GM18499 (cell line): ENCODE data around the gene NLRP6.

Source experiments
- ATAC-seq: cut with Tn5 transposase; IDR thresholded peaks from one replicate; pipeline ENCODE4 v1.9.1; 2021; ENCODE audit warnings: moderate number of reproducible peaks; ENCODE audit not compliant: insufficient read depth, unreplicated experiment

The NLRP6 gene

DNA sequence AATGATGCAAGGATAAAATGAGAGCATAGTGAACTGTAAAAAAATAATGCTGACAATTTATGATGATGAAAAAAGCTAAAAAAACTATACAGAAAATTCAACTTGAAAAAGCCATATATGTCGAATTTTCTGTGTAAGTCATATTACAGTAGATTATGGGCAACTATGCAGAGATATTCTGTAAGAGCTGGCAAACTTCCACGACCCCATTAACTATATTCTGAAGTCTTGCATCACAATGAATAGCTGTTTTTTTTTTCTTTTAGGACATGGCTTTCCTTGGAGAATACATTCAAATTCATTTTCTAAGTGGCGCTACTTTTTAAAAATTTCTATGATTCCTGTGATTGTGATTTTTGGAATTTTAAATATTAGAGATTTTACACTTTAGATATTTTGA is 23.0 kb upstream of the NLRP6 start:
- ATAC-seq = no peak

DNA sequence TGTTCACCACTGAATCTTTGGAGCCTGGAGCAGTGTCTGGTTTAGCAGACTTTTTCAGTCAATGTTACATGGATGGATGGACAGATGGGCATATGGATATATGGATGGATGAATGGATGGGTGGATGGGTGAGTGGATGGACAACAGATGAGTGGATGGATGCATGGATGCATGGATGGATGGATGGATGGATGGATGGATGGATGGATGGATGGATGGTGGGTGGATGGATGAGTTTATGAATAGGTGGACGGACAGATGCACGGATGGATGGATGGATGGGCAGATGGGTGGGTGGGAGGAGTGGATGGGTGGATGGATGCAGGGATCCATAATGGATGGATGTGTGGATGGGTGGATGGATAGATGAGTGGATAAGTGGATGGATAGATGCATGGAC is 22.4 kb upstream of the NLRP6 start:
- ATAC-seq = no peak

GRCh38 chr11:256952-257737 is 21.1 kb upstream of the NLRP6 start:
- no peak for ATAC-seq

DNA sequence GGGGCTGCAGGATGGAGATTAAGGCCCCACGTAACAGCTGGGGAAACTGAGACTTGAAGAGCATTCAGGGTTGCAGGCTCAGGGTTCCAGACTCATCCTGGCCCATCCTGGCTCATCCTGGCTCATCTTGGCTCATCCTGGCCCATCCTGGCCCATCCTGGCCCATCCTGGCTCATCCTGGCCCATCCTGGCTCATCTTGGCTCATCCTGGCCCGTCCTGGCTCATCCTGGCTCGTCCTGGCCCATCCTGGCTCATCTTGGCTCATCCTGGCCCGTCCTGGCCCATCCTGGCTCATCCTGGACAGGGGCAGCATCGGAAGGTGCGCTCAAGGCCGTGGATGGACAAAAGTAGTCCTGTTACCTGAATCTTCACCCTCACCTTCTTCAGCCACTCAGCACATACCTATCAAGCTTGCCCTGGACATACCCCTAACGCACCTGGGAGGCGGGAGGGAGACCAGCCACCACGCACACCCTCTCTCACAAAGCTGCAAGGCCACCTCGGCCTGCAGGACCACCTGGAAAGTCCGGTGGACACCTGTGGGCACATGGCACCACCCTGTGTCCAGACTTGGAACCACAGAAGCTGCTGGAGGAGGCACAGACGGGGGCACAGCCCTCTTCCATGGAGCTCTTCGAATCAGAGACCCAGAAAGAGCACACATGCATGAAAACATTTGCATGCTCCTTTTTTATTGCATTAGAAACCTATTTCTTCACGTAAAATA is 20.3 kb upstream of the NLRP6 start:
- no peak for ATAC-seq

GRCh38 chr11:259413-259812 is 18.8 kb upstream of the NLRP6 start:
- ATAC-seq = no peak

- ATAC-seq = no peak
Measured at GRCh38 chr11:261624-262023, 16.6 kb upstream of the NLRP6 start.

- no peak for ATAC-seq
Measured at GRCh38 chr11:266676-267439, 11.3 kb upstream of the NLRP6 start.

DNA sequence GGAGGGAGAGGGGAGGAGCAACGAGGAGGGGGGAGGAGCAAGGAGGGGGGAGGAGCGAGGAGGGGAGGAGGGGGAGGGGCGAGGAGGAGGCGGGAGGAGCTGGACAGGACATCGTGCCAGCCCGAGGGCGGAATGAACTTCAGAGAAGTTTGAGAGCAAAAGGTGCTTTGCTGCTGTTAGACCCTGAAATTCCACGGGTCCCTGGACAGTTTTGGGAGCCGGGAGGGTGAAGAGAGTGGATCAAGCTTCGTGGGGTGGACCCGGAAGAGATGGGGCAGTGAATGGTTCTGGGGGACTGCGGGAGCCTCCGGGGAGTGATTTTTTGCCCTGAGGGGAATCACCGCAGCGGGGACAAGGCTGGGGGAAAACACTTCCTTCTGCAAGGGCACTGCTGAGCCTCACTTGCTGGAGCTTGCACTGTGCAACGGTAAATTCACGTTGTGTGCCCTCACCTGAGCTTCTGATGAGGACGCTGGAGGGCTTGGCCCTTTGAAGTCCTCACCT is 10.7 kb upstream of the NLRP6 start:
- ATAC-seq = no peak

GRCh38 chr11:268716-269145 is 9.5 kb upstream of the NLRP6 start:
- ATAC-seq = peak; percentile 18

DNA sequence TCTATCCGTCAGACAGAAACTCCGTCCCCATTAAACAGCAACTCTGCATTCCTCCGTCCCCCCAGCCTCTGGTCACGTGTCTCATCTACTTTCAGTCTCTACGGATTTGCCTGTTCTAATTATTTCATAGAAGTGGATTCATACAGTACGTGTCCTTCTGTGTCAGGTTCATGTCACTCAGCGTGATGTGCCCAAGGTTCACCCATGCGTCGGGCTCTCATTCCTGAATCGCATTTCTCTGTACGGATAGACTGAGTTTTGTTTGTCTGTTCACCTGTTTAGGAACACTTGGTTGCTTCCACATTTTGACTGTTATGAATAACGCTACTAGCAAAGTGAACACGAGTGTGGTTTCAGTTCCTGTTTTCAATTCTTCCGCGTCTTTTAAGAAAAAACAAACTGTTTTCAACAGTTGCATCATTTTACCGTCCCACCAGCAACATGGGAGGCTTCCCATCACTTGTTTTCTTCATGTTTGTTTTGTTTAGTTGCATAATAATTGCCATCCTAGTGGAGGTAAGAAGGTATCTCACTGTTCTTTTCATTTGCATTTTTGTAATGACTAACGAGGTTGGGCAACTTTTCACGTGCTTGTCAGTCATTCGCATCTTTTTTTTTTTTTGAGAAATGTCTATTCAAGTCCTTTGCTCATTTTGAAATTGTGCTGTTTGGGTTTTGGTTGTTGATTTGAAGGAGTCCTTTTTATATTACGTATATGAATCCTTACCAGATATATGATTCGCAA is 8.9 kb upstream of the NLRP6 start:
- peak; percentile 64 for ATAC-seq

GRCh38 chr11:270451-271318 is 7.5 kb upstream of the NLRP6 start:
- ATAC-seq = no peak

DNA sequence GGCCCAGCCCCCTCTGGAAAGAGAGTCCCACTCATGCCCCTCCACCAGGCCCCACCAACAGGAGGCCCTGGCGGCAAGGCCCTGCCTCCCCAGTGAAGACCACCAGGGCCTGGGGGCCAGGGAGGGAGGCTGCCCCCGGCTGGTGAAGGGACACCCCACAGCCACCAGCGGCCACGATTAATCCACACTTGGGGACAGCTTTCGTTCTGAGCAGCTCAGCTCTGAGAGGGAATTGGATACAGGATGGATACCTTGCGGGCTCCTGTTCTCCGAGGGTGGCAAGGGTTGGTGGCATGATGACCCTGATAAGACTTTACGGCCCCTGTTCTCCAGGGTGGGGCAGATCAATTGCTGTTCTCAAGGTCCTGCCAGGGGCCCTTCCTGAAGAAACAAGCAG is 6.9 kb upstream of the NLRP6 start:
- no peak for ATAC-seq

DNA sequence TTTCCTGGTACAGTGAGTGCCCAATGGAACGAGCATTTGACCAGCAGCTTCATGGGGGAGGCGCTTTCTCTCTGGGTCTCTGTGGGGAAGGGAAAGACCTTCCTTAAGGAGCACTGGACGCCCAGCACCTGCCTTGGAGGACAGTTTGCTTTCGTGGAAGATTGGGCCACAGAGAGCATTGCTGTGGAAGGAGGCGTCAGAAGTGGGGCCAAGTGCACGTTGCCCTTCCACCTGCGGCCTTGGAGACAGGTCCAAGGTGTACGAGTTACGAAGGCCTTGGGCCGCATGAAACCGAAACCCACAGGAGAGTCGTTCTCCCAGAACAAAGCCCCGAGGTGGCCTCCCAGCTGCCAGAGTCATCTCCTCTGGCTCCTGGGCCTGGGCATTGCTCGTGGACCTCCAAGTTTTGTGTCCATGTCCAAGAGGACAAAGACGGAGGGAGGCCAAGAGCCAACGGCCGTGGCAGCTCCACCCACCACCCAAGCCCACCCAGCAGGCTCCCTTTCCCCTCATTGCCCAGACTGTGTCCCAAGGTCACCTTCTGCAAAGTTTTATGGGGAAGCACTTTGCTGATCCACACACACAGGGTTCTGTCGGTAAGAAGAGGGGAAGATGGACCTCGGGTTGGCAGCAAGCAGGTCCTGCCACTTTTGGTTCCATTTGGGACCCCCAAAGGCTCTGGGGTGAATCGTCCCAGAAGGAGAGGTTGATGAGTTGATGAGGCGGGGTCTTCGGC is 5.8 kb upstream of the NLRP6 start:
- no peak for ATAC-seq

DNA sequence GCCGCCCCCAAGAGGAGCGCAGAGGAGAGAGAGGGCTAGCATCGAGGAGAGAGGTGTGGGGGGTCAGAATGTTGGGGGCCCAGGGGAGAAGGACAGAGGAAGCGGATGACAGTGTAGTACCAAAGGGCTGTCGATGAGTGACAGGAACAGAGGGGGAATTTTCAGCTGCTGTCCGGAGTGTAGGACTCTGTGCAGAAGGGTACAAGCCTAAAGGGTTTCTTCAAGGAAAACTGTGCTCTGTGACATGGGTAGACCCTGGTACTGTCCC is 5.3 kb upstream of the NLRP6 start:
- no peak for ATAC-seq

DNA sequence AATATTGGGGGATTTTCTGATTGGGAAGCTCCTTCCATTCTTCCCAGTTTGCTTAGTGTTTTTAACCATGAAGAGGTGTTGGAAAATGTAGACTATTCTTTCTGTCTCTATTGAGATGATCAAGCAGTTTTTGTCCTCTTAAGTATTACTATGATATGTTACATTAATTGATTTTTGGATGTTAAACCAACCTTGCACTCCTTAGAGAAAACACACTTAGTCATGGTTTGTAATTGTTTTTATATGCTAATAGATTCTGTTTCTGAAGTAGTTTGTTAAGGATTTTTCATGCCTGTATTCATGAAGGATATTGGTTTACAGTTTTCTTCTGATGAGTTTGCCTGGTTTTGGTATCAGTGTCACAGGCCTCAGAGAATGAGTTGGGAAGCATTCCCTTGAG is 2.0 kb upstream of the NLRP6 start:
- ATAC-seq = no peak

- no peak for ATAC-seq
Measured at GRCh38 chr11:279040-279965, 1.1 kb downstream of the NLRP6 start.

DNA sequence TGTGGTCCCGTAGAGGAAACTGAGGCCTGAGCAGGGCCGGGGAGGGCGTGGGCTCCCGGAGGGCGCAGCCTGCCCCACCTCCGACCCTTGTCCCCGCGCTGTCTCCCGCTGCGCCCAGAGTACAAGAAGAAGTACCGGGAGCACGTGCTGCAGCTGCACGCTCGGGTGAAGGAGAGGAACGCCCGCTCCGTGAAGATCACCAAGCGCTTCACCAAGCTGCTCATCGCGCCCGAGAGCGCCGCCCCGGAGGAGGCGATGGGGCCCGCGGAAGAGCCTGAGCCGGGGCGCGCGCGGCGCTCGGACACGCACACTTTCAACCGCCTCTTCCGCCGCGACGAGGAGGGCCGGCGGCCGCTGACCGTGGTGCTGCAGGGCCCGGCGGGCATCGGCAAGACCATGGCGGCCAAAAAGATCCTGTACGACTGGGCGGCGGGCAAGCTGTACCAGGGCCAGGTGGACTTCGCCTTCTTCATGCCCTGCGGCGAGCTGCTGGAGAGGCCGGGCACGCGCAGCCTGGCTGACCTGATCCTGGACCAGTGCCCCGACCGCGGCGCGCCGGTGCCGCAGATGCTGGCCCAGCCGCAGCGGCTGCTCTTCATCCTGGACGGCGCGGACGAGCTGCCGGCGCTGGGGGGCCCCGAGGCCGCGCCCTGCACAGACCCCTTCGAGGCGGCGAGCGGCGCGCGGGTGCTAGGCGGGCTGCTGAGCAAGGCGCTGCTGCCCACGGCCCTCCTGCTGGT is 1.9 kb downstream of the NLRP6 start:
- ATAC-seq = no peak
